Lung microvascular endothelial cell (primary cell): ENCODE results near the gene SLC39A2. TPM values are rescaled to one million over a fixed set of nuclear protein-coding genes. Genes with fewer than 3 reads are reported as not detected.
"Not testable (repeated sequence)": the region's sequence is repeated elsewhere in the genome, so short reads cannot be mapped to it uniquely, and the experiment has no call there.

Experiments used
- DNase-seq, 2 donors: peaks; one replicate each; pipeline versions ENCODE4 v3.0.0 to v3.0.0-alpha.2; 2010; ENCODE audit warnings: low read depth in 2 of 2
- total RNA-seq: library from RNA; depleted of rRNA; stranded (reverse); fragments of >200 nt; gene quantifications from 2 replicates; pipeline ENCODE4 v1.2.1, GENCODE V29; 2014

Gene SLC39A2
- total RNA-seq, 1 donor from 2014 or later: not detected

DNA sequence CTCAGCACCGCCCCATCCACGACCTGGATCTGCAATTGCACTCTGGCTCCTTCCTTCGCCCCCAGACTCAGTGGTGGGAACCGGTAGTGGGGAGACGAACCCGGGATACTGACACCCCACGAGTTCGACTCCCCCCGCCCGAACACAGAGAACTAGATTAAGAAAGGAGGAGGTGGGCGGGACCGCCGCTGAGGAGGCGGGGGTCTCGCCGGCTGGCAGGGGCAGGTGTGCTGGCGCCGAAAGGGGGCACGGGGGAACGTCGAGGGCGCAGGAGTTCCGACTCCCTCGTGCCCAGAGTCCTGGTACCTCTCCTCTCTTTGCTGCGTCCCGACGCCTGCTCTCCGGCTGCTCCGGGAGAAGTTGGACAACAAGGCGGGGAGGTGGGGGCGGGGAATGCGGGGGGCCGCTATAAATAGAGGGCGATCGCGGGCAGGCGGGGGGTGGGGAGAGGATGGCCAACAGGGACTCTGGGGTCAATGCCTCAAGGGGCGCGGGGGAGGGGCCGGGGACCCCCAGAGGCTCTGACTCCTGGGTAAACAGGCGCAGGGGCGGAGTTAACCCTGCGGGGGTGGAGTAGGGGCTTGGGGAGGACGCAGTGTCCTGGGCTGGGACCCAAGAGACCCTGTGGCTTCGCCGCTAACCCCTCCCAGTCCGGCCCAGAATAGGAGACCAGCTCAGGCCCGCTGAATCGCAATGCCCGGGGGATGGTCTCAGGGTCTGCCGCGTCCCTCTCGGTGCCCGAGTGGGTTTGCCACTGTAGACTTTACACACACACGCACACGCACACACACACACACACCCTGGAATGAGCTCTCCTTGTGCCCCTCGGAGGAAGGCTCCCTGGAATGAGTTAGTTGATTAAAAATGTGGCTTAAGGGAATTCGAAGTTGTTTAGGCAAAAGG, 26.5 kb downstream of the SLC39A2 start:
- DNase-seq: peak in 1 of 2 donors; percentile 21

DNA sequence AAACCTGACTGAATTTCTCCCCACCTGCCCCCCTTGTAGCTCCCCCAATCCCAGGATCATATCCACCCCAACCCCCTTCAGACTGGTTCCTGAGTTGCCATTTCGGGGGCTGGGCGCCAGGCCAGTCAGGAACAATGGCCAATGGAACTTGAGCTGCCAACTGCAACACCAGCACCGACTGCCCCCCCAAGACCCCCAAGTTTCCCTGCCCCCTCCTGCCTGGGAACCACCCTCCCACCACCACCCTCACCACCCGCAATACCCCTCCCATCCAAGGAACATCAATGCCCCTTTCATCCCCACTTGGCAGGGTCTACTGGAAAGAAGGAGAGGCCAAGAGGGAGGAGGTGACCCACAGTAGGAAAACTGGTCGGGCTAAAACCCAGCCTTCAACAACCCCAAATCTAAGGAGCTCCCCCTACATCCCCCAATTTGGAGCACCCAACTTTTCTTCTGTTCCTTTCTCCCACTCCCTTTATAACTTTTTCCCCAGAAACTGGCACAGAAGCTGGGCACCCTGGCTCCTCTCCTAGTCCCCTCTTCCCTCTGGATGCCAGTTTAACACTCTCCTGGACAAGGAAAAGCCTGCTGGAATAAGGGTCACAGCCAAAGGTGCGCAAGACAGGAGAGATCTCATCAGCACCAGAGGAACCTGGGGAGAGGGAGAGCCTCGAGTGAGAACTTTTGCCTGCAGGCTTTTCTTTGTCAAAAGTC, 27.3 kb downstream of the SLC39A2 start:
- DNase-seq: no peak

DNA sequence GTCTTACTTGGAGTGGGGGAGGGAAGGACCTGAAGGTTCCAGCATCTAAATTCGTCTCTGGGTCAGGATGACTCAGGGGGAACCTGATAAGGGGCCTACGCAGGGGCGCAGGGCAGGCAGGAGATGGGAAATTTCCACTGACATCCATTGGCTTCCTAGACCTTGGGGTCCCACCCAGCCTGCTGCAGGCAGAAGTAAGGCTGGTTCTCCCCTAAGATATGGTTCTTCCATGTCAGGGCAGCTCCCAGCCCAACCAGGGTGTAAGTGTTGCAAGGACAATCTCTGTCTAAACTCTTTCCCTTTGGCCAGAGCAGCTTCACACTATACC, 27.9 kb downstream of the SLC39A2 start:
- no peak for DNase-seq

DNA sequence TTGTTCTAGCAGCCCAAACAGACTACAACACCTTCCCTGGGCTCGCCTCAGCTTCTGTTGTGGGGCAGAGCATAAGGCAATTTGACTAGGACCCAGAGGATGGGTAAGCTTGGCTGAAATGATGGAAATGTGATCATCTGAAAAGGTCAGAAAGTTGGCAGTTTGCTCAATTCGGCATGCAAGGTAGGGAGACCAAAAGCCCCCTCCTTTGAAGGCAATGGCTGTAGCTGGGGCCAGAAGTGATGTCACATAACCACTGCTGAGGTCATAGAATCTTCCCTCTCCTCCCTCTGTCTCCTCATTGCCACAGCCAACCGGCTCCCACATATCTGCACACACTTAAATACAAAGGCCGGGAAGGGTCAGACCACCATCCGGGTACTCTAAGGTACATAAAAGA, 30.8 kb downstream of the SLC39A2 start, which contains the start of gene TPPP2:
TSS of gene TPPP2 (plus strand) at position 301 of the 400 bp plus-strand sequence. CDS start 365 bp downstream, outside the sequence.
- no peak for DNase-seq

DNA sequence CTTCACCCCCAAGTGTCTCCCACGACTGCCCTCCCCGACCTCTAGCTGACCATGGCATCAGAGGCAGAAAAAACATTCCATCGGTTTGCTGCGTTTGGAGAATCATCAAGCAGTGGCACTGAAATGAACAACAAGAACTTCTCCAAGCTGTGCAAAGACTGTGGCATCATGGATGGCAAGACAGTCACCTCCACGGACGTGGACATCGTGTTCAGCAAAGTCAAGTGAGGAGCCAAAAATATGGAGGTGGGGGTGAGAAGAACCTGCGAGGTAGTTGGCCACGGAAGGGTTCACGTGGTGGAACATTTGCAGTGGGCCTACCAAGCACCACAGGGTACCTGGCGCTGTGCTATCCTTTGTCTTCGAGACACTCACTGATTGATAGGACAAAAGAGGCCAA, 31.4 kb downstream of the SLC39A2 start:
- DNase-seq: no peak

DNA sequence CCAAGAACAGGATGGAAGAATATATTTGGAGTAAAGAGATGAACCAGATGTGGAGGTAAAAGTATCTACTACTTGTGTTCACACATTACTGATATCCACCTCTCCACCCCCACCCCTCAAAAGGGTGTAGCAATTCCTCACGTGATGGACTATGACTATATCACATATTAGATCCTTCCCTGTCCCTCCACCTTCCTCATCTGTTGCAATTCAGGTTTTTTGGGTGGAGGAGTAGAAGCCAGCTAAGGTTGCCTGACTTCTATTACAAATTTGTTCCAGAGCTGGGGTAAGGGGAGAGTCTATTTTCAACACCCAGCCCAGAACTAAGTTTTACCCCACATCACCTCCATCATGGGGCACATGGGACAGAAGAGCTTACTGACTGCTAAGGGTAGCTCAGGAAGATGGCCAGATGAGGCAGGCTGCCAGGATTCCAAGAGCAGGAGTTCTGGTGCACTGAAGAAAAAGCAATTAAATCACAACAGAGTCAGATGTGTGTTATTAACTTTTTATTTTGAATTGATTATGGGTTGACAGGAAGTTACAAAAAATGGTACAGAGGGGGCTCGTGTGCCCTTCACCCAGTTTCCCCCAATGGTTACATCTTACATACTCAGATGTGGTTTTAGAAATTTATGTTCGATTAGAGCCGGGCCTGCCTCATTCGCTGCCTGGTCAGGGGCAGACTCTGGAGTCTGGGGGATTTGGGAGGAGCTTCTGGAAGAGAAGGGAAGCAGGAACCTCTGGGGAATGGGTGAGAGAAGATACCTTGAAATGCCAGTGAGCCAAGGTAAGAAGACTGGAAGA, 33.4 kb downstream of the SLC39A2 start:
- no peak for DNase-seq

DNA sequence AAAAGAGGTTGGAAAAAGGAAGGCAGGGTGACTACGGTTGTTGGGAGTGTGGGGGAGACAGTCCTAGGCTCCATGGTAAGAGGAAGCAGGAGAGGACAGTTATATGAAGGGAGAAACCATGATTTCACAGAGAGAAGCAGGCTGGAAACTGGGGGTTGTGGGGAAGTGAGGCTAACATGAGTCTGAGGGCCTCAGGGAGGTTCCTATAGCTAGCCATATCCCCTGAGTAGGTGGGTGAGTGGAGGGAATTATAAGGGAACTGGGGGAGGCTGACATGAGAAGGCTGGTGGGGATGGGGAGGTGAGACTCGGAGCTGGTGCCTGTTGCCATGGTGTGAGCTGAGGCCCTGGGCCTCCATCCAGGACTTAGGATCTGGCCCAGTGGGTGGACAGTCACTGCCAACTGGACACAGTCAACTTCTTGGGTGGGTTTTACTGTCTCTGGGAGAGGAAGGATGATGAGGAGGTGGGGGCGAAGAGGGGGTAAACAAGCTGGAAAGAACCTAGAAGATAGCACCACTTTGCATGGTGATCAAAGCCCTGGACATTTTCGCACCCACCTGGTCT, 34.1 kb downstream of the SLC39A2 start:
- no peak for DNase-seq

DNA sequence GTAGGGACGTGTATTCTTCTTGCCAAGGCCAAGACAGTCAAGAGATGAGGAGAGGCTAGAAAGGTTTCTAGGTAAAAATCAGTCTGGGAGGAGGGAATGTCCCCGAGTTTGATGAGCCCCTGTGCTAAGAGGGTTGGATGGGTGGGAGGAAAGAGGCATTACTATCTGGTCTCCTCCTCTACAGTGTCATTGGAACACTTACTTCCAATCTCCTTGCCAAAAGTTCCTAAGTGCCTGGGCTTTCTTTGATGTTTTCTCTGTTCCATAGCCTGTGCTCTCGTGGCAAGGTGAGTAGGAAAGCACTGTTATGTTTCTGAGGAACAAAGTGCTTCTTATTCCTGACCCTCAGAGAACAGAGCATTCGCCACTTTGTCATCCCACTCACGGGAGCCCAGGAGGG, 35.6 kb downstream of the SLC39A2 start, which contains the start of gene RNASE13:
TSS of gene RNASE13 (minus strand) at position 101 of the 400 bp plus-strand sequence. CDS start 519 bp downstream, outside the sequence.
- no peak for DNase-seq

DNA sequence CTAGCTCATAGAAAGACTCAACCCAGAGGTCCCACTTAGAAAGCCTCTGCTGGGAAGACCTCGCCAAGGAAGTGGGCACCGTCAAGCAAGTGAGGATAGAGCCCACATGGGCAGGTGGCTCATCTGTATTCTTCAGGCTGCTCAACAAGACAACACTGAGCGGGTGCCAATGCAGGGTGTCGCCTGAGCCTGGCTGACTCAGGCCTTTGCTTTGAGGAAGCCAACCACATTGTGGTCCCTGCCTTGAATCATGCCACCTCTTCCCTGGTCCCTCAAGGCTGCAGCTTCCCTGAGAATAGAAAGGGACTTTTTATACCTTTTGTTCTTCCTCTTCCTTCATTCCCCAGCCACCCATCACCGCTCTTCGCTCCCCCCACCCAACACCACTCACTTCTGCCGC, 37.7 kb downstream of the SLC39A2 start:
- DNase-seq: no peak

DNA sequence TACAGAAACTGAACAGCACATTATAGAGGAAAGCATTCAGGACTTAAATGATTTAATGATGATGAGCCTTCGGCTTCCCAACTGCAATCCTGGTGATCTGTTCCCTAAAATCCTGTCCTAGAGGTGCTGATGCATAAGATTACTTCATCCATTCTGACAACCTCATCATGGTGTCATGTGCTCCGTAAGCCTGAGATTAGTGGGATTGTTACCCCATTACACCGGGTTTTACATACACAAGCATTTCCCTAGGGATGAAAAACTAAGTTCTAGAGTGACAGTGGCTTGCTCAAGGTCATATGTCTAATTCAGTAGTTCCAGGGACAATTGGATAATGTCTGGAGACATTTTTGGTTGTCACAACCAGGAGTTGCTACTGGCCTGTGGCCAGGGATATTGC, 38.1 kb downstream of the SLC39A2 start:
- DNase-seq: no peak

DNA sequence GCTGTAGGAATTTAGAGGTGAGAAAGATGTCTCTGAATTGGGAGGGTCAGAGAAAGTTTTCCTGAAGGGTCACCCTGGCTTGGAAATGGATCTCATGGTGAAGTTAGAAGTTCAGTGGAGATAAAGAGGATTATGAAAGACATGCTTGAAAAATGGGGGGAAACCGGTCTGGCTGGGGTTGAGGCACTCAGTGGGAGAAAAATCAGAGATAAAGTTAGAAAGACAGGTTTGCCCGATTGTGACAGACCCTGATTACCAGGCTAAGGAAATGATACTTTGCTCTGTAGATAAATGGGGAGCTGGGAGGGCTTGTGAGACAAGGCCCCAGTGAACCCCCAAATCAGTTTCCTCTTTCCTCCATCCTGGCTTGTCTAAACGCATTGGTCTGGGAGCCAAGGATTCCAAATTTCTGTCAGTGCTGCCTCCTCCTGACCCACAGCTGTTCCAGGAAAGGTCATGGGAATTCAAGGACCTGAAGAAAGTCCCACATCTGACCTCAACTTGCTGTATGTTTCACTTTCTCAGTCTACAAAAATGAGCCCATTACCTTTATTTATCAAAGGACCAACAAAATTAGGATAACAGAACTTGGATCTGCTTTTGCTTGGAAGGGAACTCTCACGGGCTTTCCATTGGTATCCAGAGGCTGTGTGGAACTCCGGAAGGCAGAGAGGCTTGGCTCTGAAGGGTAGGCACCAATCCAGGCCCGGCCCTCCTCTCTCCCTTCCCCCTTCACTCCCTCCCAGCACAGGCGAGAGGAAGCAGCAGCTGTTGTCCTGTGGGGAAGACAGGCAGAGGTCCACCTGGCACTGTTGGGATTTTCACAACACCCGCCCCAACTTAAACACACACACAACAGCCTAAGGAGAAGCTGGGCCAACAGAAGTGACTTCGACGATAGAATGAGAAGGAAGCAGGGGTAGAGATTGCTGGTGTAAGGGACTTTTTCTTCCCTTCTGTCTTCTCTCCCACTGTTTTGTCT, 39.6 kb downstream of the SLC39A2 start:
- DNase-seq: peak; percentile 39 to 78

DNA sequence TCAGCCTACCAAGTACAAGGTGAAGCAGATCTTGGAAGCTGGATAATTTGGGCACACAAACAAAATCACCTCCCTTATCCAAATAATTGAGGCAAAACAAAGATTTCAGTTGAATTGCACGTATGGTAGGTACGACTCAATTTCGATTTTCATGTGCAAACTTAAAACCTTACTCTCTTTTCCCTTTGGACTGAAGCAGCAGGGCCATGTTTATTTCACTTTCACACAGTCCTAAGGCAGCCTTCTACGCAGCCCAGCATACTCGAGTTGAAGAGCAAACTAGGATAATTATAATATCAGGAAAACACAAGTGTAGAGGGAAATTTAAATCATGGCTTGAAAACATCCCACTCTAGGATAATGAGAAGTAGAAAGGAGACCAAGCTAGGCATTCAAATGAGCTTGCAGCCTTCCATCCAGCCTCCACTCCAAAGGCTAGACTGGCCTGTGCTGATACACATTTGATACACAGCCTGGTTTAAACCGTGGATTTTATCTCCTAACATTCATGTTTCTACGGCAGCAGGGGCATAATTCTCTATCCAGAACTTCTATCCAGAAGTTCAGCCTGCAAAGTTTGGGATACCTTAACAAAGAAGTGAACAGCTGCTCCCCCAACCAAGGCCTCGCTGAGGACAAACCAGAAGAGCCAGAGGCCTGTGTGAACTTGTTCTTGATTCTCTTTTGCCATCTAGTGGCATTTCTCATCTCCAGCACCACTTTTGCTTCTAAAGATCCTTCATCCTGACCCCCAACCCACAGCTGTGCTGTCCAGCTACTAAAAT, 40.7 kb downstream of the SLC39A2 start:
- peak; percentile 58 to 80 for DNase-seq

DNA sequence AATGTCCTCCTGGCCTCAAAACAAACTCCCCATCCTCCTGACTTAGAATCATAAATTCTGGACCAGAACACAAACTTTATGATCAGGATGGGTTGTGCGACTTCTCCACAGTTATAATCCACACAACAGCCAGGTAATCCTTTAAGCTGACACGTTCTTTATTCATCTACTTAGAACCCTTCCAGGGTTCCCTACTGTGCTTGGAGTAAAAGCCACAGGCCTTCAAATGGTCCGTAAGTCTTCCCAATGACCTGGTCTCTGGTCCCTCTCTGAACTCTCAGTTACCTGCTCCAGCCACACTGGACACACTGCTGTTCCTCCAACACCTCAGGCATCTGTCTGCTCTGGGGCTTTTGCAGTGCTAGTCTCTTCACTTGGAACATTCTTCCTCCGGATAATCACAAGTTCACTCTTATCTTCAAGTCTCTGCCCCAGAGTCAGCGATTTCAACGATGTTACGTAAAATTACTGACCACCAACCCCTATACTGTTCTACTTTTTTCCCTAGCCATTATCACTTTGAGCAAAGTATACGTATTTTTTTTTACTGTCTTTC, 41.4 kb downstream of the SLC39A2 start:
- DNase-seq: no peak

DNA sequence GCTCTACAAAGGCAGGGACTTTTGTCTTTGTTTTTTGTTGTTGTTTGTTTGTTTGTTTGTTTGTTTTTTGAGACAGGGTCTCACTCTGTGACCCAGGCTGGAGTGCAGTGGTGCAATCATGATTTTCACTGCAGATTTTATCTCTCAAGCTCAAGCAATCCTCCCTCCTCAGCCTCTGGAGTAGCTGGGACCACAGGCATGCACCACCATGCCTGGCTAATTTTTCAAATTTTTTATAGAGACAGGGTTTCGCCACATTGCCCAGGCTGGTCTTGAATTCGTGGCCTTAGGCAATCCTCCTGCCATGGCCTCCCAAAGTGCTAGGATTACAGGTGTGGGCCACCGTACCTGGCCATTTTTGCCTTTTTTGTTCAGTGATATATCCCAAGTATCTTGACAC, 41.8 kb downstream of the SLC39A2 start:
- not testable (repeated sequence) for DNase-seq

DNA sequence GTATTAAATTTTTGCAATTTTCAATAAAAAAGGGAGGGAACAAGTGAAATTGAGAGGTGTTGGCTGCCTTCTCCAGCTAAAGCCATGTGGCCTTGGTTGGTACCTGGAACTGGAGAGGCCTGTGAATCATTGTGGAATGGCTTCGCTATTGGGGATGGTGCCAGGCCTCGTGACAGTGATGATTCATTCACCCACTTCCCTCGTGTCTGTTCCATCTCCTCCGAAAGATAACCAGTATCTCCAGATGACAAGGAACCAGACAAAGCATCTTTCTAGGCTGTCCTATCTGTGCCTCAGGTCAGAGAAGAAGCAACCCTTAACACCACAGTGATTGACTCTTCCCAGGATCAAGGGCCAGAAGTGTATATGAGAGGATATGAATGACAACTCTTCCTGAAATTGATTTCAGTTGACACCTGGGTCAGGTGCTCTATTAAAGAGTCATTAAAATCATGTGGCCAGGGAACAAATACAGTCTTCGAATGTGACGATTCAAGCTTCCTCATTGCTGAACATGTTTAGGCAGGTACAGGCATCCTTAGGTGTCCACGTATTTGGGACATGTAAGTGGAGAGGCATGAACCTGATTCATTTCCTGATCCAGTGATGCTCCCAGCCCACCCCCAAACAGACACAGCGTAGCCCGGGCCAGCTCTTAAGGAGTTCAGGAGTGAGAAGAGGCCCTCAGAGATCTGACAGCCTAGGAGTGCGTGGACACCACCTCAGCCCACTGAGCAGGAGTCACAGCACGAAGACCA, 42.8 kb downstream of the SLC39A2 start, which contains the start of gene RNASE7:
TSS of gene RNASE7 (plus strand) at position 687 of the 758 bp plus-strand sequence. CDS start 631 bp downstream, outside the sequence.
- DNase-seq: peak; percentile 12 to 44

DNA sequence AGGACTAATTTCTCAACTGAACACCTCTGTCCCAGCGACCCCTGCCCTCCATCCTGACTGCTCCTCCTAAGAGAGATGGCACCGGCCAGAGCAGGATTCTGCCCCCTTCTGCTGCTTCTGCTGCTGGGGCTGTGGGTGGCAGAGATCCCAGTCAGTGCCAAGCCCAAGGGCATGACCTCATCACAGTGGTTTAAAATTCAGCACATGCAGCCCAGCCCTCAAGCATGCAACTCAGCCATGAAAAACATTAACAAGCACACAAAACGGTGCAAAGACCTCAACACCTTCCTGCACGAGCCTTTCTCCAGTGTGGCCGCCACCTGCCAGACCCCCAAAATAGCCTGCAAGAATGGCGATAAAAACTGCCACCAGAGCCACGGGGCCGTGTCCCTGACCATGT, 43.8 kb downstream of the SLC39A2 start:
- no peak for DNase-seq

DNA sequence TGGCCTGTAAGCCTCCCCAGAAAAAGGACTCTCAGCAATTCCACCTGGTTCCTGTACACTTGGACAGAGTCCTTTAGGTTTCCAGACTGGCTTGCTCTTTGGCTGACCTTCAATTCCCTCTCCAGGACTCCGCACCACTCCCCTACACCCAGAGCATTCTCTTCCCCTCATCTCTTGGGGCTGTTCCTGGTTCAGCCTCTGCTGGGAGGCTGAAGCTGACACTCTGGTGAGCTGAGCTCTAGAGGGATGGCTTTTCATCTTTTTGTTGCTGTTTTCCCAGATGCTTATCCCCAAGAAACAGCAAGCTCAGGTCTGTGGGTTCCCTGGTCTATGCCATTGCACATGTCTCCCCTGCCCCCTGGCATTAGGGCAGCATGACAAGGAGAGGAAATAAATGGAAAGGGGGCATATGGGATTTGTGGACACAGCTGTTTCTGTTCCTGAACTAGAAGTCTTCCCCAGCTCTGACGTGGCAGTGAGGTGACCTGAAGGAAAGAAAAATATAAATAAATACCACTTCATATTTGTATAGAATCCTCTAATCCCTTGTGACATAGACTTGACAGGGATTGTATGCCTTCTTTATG, 44.4 kb downstream of the SLC39A2 start:
- no peak for DNase-seq
